SU-DHL-6 (cell line): ENCODE results near the gene NOVA2.

ENCODE experiments used
- H2AFZ ChIP-seq: fragments of 200-600 bp; sonication (generic); 2 replicates; pipeline ENCODE4 v1.6.1; 2014; ENCODE audit warnings: low read depth, mild to moderate bottlenecking, moderate library complexity, mixed read lengths, antibody characterized with exemption, low read length; ENCODE audit not compliant: severe bottlenecking
- H3F3A ChIP-seq: fragments of 200-600 bp; shearing (Covaris generic); 2 replicates; pipeline ENCODE4 v1.6.0; 2016; ENCODE audit warnings: antibody characterized with exemption, mild to moderate bottlenecking; ENCODE audit not compliant: insufficient read depth
- H3K27ac ChIP-seq: fragments of 200-600 bp; sonication (generic); 2 replicates; pipeline ENCODE4 v1.5.1; 2016; ENCODE audit warnings: low read depth, mild to moderate bottlenecking, low read length, moderate library complexity, mixed read lengths
- H3K27me3 ChIP-seq: fragments of 200-600 bp; sonication (generic), shearing (Covaris generic); 2 replicates; pipeline ENCODE4 v1.6.0; 2014; ENCODE audit warnings: mild to moderate bottlenecking, low read length
- H3K36me3 ChIP-seq: fragments of 200-600 bp; sonication (generic); 2 replicates; pipeline ENCODE4 v1.6.1; 2014; ENCODE audit warnings: mild to moderate bottlenecking, low read length, mixed read lengths
- H3K4me2 ChIP-seq: fragments of 300-600, 200-600 bp; shearing (Covaris generic), sonication (generic); 2 replicates; pipeline ENCODE4 v1.6.0; 2014; ENCODE audit warnings: low read length, low read depth, mild to moderate bottlenecking; ENCODE audit not compliant: poor library complexity, severe bottlenecking
- H3K4me3 ChIP-seq: fragments of 200-600 bp; sonication (generic); 2 replicates; pipeline ENCODE4 v1.5.1; 2014; ENCODE audit warnings: antibody characterized with exemption, low read length, mild to moderate bottlenecking, mixed read lengths; ENCODE audit not compliant: insufficient read depth, poor library complexity, severe bottlenecking
- H3K79me2 ChIP-seq: fragments of 200-600 bp; sonication (generic); 2 replicates; pipeline ENCODE4 v1.6.1; 2014; ENCODE audit warnings: mild to moderate bottlenecking, low read length, moderate library complexity; ENCODE audit not compliant: insufficient read depth
- H3K9ac ChIP-seq: fragments of 200-600 bp; sonication (generic); 2 replicates; pipeline ENCODE4 v1.7.0; 2014; ENCODE audit warnings: mild to moderate bottlenecking, low read length
- H3K9me2 ChIP-seq: fragments of 200-600 bp; sonication (generic); replicated peaks from 2 replicates; pipeline ENCODE4 v1.6.1; 2014; ENCODE audit warnings: low read length; ENCODE audit not compliant: insufficient read depth
- H3K9me3 ChIP-seq: fragments of 200-600 bp; sonication (generic); 2 replicates; pipeline ENCODE4 v1.6.1; 2014; ENCODE audit warnings: low read length, mixed read lengths; ENCODE audit not compliant: insufficient read depth
- H4K20me1 ChIP-seq: fragments of 200-600 bp; sonication (generic); 2 replicates; pipeline ENCODE4 v1.6.1; 2014; ENCODE audit warnings: low read depth, mild to moderate bottlenecking, antibody characterized with exemption, low read length, moderate library complexity, mixed read lengths
- EZH2phosphoT487 ChIP-seq: fragments of 200-600 bp; sonication (generic), shearing (Covaris generic); conservative IDR thresholded peaks from 2 replicates; pipeline ENCODE4 v1.6.1; 2018; ENCODE audit warnings: mild to moderate bottlenecking, antibody characterized with exemption, low read length, moderate library complexity, mixed read lengths
- TF ChIP-seq, protein P1 (sequence below): fragments of 200-600 bp; sonication (generic); IDR thresholded peaks from one replicate; pipeline ENCODE4 v1.5.1; 2017; ENCODE audit warnings: antibody characterized with exemption, mild to moderate bottlenecking, low read length, moderate library complexity; ENCODE audit not compliant: insufficient read depth, poor library complexity, severe bottlenecking

NOVA2 gene

GRCh38 chr19:46002678-46003275 lies 29.1 kb upstream of the NOVA2 start:
- H2AFZ ChIP-seq, result no peak overlapping the region
- no peak overlapping the region for H3K4me2 ChIP-seq
- H4K20me1 ChIP-seq, result no peaks in the 10 kb centered on the region
- no peak overlapping the region for H3K9ac ChIP-seq
- no peaks in the 10 kb centered on the region for H3F3A ChIP-seq
- TF ChIP-seq, protein P1, sequence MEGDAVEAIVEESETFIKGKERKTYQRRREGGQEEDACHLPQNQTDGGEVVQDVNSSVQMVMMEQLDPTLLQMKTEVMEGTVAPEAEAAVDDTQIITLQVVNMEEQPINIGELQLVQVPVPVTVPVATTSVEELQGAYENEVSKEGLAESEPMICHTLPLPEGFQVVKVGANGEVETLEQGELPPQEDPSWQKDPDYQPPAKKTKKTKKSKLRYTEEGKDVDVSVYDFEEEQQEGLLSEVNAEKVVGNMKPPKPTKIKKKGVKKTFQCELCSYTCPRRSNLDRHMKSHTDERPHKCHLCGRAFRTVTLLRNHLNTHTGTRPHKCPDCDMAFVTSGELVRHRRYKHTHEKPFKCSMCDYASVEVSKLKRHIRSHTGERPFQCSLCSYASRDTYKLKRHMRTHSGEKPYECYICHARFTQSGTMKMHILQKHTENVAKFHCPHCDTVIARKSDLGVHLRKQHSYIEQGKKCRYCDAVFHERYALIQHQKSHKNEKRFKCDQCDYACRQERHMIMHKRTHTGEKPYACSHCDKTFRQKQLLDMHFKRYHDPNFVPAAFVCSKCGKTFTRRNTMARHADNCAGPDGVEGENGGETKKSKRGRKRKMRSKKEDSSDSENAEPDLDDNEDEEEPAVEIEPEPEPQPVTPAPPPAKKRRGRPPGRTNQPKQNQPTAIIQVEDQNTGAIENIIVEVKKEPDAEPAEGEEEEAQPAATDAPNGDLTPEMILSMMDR, result no peak
- no peak for TF ChIP-seq EZH2phosphoT487
- no peaks in the 10 kb centered on the region for H3K9me3 ChIP-seq
- no peaks in the 10 kb centered on the region for H3K79me2 ChIP-seq
- no peaks in the 10 kb centered on the region for H3K36me3 ChIP-seq
- no peak overlapping the region for H3K4me3 ChIP-seq
- H3K27me3 ChIP-seq, result no peaks in the 10 kb centered on the region
- H3K27ac ChIP-seq, result no peak overlapping the region
- H3K9me2 ChIP-seq, result no peaks in the 10 kb centered on the region

DNA sequence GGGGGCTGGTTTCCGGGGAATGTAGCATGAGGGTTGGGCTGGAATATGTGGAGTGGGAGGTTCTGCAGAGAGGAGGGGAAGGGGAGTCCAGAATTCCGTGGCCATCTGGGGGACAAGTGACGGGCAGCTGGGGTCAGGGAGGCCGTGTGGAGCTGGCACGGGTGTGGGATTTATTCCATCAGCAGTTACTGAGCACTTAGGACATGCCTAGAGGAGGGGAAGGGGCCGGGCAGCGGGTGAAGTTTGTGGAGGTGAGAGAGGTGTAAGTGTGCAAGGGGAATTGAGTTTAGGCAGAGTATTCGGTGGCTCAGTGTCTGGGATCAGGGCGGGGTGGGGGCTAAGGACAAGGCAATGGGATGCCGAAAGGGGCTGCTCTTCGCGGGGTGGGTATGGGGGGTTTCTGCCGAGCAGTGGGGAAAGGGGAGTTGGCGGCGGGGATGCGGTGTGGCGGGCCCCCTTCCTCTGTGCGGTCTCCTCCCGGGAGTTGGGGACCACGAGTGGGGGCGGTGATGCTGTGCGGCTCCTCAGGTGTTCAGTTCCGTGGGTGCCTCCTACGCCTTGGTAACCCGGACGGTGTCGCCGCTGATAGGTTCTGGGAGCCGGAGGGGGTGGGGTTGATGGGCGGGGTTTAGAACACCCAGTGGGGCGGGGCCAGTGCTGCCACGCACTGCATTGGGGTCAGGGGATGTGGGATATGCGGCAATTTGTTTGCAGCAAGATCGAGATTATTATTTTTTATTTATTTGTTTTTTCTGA lies 27.0 kb upstream of the NOVA2 start:
- Histone ChIP-seq H3K36me3 (no peaks in the 10 kb centered on the region), H3K9ac (no peak overlapping the region), H3K27me3 (no peaks in the 10 kb centered on the region), H3K9me2 (no peaks in the 10 kb centered on the region), H3K4me2 (peak overlapping the region; percentile 17), H3K9me3 (no peaks in the 10 kb centered on the region), H4K20me1 (no peaks in the 10 kb centered on the region), H3K79me2 (0 out of 2 replicates have a peak, but pooled peaks cover 2% of the 10 kb centered on the region), H3K4me3 (no peak overlapping the region), H3K27ac (no peak overlapping the region), H2AFZ (no peak overlapping the region), H3F3A (no peaks in the 10 kb centered on the region)
- TF ChIP-seq, protein P1, result no peak
- no peak for TF ChIP-seq EZH2phosphoT487

DNA sequence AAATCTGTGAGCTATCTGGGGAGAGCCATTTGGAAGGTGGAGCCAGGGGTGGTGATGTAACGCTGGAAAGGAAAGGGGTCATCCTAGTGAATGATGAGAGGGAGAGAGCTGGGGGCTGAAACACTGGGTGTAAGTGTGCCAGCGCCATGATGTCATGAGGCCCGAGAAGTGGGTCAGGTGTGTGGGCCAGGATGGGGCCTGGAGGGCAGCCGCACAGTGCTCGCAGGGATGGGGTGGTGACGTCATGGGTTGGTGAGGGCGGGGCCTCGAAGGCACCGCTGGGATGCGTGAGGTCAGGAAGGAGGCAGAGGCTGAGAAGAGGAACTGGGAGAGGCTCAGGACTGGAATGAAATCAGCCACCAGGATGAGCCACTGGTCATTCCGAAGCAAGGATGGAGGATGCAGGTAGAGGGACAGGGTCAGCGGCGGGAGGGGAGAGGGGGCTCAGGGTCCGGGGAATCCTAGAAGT lies 26.0 kb upstream of the NOVA2 start:
- no peaks in the 10 kb centered on the region for H3K9me3 ChIP-seq
- no peak overlapping the region for H3K4me2 ChIP-seq
- H3K9ac ChIP-seq, result no peak overlapping the region
- H3K9me2 ChIP-seq, result no peaks in the 10 kb centered on the region
- H3K4me3 ChIP-seq, result no peak overlapping the region
- H3F3A ChIP-seq, result no peaks in the 10 kb centered on the region
- H3K27ac ChIP-seq, result no peak overlapping the region
- H4K20me1 ChIP-seq, result no peaks in the 10 kb centered on the region
- H3K79me2 ChIP-seq, result 0 out of 2 replicates have a peak, but pooled peaks cover 5% of the 10 kb centered on the region
- no peak overlapping the region for H2AFZ ChIP-seq
- H3K27me3 ChIP-seq, result no peaks in the 10 kb centered on the region
- TF ChIP-seq, protein P1, result no peak
- TF ChIP-seq EZH2phosphoT487, result no peak
- H3K36me3 ChIP-seq, result no peaks in the 10 kb centered on the region
